Left ventricle myocardium inferior (tissue), 1 donor: ENCODE data around the gene INSR. TPM values are rescaled to one million over a fixed set of nuclear protein-coding genes. Genes with fewer than 3 reads are reported as not detected.

Experiments
- DNase-seq: peaks from one replicate; pipeline ENCODE4 v3.0.0-alpha.2; 2020
- H3K27ac ChIP-seq: fragments of 200-600 bp; replicated peaks from 2 replicates; pipeline ENCODE4 v1.8.0; 2021
- H3K27me3 ChIP-seq: fragments of 200-600 bp; 2 replicates; pipeline ENCODE4 v1.8.0; 2021; ENCODE audit warnings: low read depth
- H3K36me3 ChIP-seq: fragments of 200-600 bp; 2 replicates; pipeline ENCODE4 v1.8.0; 2021
- H3K4me1 ChIP-seq: fragments of 200-600 bp; 2 replicates; pipeline ENCODE4 v1.8.0; 2021
- H3K4me3 ChIP-seq: fragments of 200-600 bp; 2 replicates; pipeline ENCODE4 v1.8.0; 2021; ENCODE audit warnings: mild to moderate bottlenecking, moderate library complexity
- H3K9me3 ChIP-seq: fragments of 200-600 bp; replicated peaks from 2 replicates; pipeline ENCODE4 v1.8.0; 2021
- CTCF ChIP-seq: fragments of 200-600 bp; IDR thresholded peaks from 2 replicates; pipeline ENCODE4 v1.8.0; 2021; ENCODE audit warnings: antibody characterized with exemption, mild to moderate bottlenecking, borderline replicate concordance
- intact Hi-C: fragments of 100-400 bp; cut with micrococcal nuclease; formaldehyde crosslinking; loops from one replicate; pipeline ENCODE4 v1.11.0; 2022
- total RNA-seq: library from RNA; stranded (reverse); fragmentation: NEBNext Ultra II Directional; extraction: Animal tissue kit (Norgen Biotek cat#: 25700); gene quantifications from one replicate; pipeline ENCODE4 v1.2.1, GENCODE V29; 2021
- donor health status: DM: no; HTN: yes; CAD: no; lungs with severe emphysema.

Gene INSR
- total RNA-seq, 1 donor from 2014 or later = 85.3 TPM

DNA sequence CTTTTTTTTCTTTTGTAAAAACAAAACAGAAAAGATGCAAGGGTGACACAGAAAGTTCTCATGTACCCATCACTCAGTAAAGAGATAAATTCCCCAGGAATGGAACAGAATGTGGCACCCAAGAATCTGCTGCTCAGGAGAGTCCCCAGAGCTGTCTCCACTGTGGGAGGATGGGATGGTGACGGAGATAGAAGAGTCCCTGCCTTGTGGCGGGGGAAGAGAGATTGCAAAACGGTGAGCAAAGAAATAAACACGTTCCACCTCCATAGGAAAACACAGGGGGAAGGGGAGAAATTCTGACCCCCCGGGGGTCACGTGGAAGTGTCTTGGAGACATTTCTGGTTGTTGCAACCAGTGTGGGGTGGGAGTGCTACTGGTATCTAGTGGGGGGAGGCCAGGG is 76.4 kb downstream of the INSR start:
- intact Hi-C loops = no loop called here

DNA sequence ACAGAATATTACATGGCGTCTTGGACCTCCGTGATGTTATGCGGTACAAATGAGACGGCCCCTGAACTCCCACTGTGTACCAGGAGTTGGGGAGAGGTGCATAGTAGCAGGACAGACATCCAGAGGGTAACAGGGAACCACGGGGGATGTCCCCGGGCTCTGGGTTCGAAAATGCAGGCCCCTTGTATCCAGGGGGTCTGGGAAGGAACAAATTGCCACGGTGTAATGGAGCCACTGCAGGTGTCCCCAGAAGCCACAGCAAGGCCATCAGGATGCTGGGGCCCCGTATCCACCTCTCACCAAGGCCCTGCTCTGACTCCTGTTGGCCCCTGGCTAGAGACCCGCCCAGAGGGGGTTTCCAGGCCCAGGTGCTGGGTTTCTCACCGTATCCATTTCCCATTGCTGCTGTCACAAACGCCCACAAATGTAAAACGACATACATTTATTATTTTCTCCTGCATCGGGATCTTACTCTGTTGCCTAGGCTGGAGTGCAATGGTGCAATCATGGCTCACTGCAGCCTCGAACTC is 77.8 kb downstream of the INSR start:
- Histone ChIP-seq H3K36me3 (no peaks in the 10 kb centered on the region), H3K4me3 (no peak overlapping the region), H3K9me3 (no peaks in the 10 kb centered on the region), H3K27ac (no peak overlapping the region), H3K27me3 (no peaks in the 10 kb centered on the region), H3K4me1 (peaks cover 44% of the 10 kb centered on the region)
- intact Hi-C loops = no loop called here
- DNase-seq = no peak
- no peak for TF ChIP-seq CTCF

More for the DNA sequence above, 76.4 kb downstream of the INSR start:
- no peak for DNase-seq
- no peak for TF ChIP-seq CTCF
- no peaks in the 10 kb centered on the region for H3K27me3 ChIP-seq
- H3K36me3 ChIP-seq = no peaks in the 10 kb centered on the region
- H3K9me3 ChIP-seq = no peaks in the 10 kb centered on the region
- H3K4me3 ChIP-seq = no peak overlapping the region
- H3K27ac ChIP-seq = no peak overlapping the region
- peaks cover 44% of the 10 kb centered on the region for H3K4me1 ChIP-seq

DNA sequence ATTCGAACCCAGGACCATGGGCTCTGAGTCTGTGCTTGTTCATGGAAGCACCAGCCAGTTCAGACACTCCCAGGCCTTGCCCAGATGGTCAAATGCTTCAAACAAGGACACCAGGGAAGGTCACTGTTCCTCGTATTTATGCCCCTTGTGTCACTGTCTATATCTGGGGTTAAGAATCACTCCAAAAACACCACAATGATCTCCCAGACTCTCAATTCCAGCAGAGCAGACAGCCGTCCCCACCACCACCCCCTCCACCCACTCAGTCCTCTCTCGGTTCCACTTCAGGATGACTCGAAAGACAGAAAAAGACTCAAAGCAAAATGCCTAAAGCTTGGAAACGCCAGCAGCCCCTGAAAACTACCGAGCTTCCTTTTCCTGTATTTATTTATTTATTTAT is 79.0 kb downstream of the INSR start:
- intact Hi-C loops = no loop called here
- DNase-seq = no peak
- H3K27ac ChIP-seq = peak overlapping the region; percentile 38
- peaks cover 56% of the 10 kb centered on the region for H3K4me1 ChIP-seq
- H3K27me3 ChIP-seq = no peaks in the 10 kb centered on the region
- TF ChIP-seq CTCF = no peak
- no peak overlapping the region for H3K4me3 ChIP-seq
- H3K36me3 ChIP-seq = no peaks in the 10 kb centered on the region
- H3K9me3 ChIP-seq = no peaks in the 10 kb centered on the region

DNA sequence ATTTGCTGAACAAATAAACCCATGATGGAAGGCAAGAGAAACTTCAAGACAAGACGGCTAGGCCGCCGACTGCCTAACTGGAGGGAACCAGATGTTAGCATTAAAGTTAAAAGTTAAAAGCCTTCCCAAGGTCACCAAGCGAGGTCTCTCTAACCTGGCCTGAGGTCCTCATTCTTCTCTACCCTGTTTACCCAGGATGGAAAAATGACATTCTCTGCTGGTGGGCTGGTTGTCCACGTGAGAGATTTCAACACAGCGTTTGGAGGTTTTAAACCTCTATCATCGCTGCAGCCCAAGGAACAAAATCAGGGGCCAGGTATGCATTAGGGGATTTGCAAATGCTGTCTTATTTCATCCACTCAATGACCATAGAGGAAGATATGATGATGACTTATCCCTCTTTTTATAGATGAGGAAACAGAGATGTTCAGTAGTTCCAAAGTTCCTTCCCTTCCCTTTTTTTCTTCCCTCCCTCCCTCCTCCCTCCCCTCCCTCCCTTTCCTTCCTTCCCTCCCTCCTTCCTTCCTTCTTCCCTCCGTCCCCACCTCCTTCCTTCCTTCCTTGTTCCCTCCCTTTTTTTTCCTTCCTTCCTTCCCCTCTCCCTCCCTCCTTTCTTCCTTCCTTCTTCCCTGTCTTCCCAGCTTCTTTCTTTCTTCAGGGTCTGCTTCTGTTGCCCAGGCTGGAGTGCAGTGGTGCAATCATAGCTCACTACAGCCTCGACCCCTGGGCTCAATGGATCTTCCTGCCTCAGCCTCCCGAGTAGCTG is 79.7 kb downstream of the INSR start:
- peaks cover 57% of the 10 kb centered on the region for H3K4me1 ChIP-seq
- intact Hi-C loops = no loop called here
- no peaks in the 10 kb centered on the region for H3K27me3 ChIP-seq
- no peaks in the 10 kb centered on the region for H3K36me3 ChIP-seq
- no peak for DNase-seq
- no peak overlapping the region for H3K4me3 ChIP-seq
- H3K9me3 ChIP-seq = no peaks in the 10 kb centered on the region
- H3K27ac ChIP-seq = peak overlapping the region; percentile 38
- no peak for TF ChIP-seq CTCF

DNA sequence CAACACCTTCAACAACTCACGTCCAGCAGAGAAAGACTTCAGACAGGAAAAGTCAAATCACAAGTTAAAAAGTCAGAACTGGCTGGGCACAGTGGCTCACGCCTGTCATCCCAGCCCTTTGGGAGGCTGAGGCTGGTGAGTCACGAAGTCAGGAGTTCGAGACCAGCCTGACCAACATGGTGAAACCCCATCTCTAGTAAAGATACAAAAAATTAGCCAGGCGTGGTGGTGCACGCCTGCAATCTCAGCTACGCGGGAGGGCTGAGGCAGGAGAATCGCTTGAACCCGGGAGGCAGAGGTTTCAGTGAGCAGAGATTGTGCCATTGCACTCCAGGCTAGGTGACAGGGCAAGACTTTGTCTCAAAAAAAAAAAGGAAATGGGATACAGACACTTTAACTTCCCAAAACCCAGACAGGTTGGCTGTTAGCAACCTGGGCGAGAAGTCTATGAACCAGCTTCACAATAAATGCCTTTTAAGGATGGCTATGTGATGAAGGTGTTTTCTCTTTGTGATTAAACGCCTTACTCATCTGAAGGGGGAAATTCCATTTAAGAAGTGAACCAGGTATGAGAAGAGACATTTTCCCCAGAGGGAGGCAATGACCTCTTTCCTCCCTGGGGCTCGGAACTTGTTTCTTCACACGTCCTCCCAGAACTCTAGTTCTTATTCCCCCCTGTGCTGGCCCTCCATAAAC is 80.4 kb downstream of the INSR start:
- no peak for DNase-seq
- Histone ChIP-seq H3K4me1 (peaks cover 64% of the 10 kb centered on the region), H3K36me3 (no peaks in the 10 kb centered on the region), H3K9me3 (no peaks in the 10 kb centered on the region), H3K4me3 (no peak overlapping the region), H3K27me3 (no peaks in the 10 kb centered on the region), H3K27ac (no peak overlapping the region)
- no peak for TF ChIP-seq CTCF
- intact Hi-C loops = no loop called here
